HG03139 (cell line): ENCODE data around the gene TESMIN.

ENCODE experiments used
- ATAC-seq: cut with Tn5 transposase; IDR thresholded peaks from one replicate; pipeline ENCODE4 v1.9.1; 2021; ENCODE audit not compliant: unreplicated experiment

The TESMIN gene, protein sequence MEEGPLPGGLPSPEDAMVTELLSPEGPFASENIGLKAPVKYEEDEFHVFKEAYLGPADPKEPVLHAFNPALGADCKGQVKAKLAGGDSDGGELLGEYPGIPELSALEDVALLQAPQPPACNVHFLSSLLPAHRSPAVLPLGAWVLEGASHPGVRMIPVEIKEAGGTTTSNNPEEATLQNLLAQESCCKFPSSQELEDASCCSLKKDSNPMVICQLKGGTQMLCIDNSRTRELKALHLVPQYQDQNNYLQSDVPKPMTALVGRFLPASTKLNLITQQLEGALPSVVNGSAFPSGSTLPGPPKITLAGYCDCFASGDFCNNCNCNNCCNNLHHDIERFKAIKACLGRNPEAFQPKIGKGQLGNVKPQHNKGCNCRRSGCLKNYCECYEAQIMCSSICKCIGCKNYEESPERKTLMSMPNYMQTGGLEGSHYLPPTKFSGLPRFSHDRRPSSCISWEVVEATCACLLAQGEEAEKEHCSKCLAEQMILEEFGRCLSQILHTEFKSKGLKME

DNA sequence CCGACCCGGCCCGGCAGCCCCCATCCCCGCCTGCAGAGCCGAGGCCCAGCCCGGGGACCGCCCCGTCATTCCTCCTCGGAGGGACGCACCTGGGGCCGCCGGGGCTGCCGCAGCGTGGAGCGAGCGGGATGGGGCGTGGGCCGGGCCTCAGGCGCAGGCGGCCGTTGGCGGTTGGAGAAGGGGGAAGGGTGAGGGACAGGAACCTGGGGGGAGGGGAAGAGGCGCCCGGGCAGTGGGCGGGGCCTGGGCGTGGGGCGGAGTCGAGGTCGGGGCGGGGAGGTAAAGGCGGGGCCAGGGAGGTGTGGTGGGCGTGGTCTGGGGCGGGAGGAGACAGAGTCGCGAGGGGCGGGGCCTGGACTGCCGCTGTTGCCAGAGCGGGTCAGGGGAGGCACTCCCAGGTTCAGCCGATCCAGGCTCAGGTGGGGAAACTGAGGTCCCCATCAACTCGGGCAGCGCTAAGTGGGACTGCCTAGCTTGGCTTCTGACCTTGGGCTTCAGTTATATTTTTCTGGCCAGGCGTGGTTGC is at the start of gene TESMIN:
TESMIN (minus strand) TSS at position 190 of the 526 bp plus-strand sequence. CDS start 860 bp downstream, outside the sequence.
- ATAC-seq: no peak

DNA sequence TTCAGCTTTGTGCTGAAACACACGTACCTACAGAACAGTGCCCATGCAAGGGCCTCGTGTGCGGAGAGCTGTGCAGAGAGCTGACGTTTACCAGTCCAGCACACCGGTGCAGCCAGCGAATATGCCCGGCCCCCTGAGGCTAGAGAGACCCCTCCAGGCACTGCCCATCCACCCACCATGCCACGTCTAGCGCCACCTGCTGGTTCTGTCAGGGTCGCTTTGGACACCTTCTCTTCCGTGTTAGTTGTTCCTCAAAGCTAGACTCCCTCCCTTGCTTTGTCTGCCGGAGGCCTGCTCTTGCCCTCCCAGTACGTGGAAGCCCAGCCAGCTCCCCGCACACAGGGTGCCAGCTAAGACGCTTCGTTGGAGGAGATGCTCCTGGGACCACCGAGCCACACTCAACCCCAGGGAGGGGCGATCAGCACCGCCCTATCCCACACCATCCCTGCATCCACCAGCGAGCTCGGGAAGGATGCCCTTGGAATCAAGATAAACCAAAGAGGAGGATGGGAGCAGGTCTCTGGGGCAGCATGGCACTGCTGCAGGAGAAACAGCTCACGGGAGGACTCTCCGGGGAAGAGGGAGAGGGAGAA is 47.0 kb upstream of the TESMIN start:
- no peak for ATAC-seq

DNA sequence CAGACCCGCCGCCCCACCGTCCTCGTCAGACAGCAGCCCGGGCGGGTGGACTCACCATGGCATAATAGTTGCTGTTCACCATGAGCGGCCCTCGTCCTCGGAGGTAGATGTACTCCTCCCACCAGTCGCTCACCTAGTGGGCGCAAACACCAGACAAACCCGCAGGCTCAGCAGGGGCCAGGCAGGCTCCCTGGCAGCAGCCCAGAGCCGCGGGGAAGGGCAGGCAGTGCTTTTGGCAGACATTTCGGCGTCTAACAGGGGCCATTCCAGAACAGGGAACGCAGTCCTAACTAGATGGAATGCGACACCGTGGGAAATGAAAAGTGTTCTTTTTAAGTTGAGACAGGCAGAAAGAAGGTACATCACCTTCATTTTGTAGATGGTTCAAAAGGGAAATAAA is 45.5 kb upstream of the TESMIN start:
- ATAC-seq: no peak

DNA sequence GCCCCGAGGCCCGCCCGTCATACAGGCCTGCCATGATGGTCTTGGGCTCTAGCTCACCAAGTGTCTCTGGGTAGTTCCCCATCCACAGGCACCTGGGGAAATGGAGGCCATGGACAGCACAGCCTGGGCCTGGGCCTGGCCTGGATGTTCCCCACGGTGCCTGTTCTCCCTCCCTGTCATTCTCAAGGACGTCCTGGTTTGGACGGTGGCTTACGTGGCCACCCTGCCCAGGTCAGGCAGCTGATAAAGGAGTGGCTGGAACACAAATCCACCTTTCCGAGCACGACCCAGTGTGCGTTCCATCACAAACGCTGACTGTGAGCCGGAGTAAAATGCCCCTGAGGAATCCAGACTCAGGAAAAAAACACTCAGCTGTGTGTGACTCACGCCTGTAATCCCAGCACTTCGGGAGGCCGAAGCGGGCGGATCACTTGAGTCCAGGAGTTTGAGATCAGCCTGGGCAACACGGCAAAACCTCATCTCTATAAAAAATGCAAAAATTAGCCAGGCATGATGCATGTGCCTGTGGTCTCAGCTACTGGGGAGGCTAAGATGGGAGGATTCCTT is 41.2 kb upstream of the TESMIN start:
- no peak for ATAC-seq

DNA sequence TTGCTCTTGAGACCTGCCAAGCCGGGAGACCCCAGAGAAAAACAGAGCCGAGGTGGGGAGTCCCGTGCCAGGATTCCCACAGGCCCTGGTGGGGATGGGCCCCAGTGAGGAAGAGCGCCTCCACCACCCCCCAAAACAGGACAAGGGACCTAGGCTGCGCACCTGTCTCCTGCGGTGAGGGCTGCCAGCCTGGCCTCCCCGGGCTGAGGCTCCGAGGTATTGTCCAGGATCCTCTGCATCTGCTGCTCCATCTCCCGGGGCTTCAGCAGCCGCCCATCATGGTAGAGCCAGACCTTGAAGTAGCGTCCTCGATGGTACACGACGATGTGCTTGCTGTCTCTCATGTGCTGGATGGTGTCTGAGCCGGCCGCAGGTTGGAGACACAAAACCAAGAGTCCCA is 33.3 kb upstream of the TESMIN start:
- no peak for ATAC-seq

DNA sequence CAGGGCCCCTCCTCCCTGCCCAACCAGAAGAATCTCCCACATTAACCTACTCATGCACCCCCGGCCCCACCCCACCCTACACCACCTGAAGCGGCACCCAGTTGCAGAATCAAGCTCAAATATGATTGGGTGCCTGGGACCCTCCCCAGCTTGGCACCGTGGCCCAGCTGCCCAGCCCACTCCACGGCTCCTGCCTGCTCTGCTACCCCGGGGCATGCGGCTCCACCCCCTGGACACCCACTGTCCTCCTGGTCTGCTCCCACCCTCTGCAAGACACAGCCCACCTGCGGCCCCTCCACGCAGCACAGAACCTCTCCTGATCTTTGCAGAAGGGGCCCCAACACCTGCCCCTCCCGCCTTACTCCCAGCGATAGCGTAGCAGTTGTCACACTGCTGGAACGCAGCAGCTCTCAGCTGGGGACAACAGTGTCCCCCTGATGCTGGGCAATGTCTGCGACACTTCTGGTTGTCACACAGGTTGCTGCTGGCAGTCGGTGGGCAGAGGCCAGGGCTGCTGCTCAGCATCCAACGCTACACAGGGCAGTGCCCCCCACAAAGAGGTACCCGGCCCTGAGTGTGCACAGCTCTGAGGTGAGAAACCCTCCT is 32.0 kb upstream of the TESMIN start:
- no peak for ATAC-seq

DNA sequence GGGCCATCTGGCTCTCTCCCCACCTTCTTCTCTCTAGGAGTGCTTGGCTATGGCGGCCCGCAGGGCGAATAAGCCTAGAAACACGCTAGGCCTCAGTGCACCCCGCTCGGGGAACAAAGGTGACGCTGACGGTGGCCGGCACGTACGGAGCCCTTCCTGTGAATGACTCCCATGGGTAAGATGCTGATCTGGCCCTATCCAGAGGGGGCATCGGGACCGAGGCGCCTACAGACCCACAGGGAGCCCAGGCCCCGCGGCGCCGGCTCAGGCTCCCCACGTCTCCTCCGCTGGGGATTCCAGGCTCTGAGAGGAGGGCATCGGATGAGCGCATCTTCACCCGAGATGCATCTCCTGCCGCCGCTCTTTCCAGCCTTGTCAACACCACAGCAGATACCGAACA is 31.4 kb upstream of the TESMIN start:
- no peak for ATAC-seq

DNA sequence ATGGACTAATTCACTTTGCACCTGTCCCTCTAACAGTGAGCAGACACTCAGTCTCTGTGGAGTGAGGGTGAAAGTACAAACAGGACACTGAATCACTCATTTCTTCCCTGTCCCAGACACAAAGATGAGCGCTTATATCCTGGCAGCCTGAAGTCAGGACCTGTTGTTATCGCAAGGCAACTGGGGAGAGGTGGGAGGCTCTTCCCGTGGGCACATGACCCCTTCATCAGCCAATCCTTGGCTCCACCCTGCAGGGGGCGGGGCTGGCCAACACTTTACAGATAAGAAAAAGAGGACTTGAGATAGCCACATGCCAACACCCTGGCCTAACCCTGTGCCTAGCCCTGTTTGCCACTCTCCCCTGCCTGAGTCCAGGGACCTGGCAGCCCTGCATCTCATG is 29.5 kb upstream of the TESMIN start:
- ATAC-seq: no peak

DNA sequence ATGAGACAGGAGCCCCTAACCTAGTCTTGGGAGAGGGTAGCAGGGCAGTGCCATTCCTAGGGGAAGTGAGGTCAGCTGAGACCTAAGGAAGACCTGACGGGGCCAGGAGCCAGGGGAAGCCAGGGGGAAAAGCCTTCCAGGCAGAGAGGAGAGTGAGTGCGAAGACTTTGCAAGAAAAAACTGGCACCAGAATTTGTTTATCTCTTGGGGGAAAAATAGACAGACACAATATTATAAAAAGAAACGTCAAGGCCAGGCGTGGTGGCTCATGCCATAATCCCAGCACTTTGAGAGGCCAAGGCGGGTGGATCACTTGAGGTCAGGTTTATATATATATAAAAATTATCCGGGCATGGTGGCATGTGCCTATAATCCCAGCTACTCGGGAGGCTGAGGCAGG is 26.9 kb upstream of the TESMIN start:
- ATAC-seq: no peak

DNA sequence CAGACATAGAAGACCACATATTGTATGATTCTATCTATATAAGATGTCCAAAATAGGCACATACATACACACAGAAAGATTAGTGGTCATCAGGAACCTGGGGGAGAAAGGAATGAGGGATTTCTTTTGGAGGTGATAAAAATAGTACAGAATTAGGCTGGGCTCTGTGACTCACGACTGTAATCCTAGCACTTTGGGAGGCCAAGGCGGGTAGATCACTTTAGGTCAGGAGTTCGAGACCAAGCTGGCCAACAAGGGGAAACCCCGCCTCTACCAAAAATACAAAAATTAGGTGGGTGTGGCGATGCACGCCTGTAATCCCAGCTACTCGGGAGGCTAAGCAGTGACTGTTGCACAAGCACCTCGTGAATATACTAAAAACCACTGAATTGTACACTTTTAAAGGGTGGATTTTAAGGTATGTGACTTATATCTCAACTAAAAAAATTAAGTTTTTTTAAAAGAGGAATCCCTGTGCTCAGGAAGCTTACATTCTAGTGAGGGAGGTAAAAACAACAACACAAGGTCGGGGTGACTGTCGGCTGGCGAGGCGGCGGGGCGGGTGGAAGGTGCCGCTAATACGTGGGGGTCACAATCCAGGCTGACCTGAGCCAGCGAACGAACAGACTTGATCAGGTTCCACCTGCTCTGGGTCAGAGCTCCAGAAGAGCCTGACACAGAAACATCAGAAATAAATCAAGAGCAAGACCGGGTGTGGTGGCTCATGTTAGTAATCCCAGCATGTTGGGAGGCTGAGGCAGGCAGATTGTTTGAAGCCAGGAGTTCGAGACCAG is 25.3 kb upstream of the TESMIN start:
- ATAC-seq: no peak

DNA sequence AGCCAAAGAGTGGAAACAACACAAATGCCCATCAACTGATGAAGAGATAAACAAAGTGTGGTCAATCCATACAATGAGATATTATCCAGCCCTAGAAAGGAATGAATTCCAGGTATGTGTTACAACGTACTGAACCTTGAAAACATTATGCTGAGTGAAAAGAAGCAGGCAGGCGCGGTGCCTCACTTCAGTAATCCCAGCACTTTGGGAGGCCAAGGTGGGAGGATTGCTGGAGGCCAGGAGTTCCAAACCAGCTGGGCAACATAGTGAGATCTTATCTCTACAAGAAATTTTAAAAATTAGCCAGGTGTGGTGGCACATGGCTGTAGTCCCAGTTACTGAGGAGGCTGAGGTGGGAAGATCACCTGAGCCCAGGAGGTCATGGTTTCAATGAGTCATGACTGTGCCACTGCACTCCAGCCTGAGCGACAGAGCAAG is 24.6 kb upstream of the TESMIN start:
- no peak for ATAC-seq

DNA sequence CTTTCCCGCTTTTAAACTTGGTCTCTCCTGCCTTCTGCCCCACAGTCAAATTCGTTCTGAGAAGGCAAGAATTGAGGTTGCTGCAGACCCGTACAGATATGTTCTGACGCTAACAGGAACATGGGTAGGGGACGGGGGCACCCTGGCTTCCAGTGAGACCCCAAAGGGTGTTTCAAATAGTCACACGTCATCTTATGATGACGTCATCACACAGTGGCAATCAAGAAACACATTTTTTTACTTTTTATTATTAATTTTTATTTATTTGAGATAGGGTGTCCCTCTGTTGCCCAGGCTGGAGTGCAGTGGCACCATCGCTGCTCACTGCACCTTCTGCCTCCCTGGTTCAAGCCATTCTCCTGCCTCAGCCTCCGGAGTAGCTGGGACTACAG is 22.9 kb upstream of the TESMIN start:
- ATAC-seq: no peak

DNA sequence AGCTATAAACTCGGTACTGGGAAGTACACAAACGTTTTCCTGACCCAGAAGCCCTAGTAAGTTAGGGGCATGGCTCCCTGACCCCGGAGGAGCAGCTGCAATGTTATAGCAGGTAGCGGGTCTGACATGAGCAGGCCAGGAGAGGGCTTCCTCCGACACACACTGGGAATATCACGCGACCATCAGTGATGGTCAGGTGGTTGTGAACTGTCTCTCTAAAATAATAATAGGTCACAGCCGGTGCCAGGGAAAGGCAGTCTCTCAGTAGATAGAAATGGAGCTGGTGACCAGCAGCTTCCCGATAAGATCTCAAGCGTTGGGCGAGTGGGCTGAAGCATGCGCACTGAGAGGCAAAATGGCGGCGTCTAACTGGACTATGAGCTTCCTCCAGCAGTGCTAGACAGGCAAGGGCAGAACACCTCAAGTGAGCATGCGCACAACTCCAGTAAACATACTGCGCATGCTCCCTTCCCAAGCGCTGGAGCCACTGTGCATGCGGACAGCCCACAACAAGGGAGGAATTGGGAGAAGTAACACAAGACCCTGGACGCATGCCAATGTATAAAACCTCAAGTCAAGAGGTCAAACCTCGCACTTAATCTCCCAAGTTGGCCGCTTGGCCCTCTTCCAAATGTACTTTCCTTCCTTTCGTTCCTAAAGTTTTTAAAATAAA is 22.3 kb upstream of the TESMIN start:
- ATAC-seq: no peak

DNA sequence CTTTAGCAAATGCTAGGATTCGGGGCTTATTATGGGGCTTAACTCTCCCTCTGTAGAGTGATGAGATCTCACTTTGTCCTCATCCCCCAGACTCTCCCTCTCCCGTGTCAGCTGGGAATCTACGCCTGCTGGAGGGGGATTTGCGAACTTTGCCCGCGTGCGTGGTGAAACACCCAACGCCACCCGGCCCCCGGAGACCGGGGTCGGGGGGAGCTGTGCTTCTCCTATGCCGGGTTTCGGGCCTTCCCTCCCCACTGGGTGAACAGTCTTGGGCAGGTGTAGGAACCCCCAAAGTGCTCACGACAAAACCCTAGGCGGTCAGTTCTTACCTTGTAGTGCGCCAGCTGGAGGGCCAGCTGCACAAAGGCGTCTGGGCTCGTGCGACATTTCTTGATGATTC is 21.6 kb upstream of the TESMIN start:
- no peak for ATAC-seq

DNA sequence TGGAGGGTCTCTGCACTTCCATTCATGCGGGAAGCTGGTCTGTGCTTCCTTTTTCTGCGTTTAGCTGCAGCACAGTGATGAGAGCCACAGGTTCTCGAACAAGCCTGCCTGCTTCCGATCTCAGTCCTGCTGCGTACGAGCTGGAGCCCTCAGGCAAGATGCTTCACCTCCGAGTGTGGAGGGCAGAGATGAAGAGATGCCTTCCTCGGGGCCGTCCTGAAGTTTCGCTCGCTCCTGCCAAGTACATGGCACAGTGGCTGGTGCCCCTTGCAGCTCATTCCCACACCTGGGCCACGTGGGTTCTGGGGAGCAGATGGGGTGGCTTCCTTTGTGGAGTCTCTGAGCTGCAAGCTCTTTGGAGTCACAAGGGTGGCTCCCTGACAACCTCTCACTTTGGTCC is 19.5 kb upstream of the TESMIN start:
- ATAC-seq: no peak

DNA sequence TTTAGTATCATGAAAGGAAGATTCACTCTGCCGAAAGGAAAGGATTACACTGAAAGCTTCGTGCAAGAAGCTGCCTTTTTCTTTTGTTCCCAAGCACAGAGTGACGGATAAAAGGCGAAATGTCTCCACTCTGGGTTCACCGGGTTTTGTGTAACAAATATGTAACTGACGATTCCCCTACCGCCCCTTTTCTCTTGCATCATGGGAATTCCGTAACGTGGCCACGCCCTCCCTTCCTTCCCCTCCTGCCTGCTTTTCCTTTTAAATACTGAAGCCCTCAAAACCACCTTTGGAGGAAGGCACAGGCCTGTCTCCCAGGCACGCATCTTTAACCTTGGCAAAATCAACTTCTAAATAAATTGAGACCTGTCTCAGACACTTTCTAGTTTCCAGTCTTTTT is 16.4 kb upstream of the TESMIN start:
- no peak for ATAC-seq

DNA sequence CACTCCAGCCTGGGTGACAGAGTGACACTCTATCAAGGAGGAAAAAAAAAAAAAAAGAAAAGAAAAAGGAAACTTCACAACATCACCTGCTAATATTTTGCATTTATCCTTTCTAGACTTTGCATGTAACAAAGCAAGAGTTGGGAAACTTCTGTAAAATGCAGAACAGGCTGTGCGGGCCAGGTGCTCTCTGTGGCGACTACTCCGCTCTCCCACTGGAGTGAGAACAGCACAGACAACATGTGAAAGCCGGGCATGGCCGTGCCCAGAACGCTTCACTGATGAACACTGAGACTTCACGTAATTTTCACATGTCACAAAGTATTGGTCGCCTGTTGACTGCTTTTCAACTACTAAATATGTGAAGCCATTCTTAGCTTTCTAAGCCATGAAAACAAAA is 15.5 kb upstream of the TESMIN start:
- ATAC-seq: no peak

DNA sequence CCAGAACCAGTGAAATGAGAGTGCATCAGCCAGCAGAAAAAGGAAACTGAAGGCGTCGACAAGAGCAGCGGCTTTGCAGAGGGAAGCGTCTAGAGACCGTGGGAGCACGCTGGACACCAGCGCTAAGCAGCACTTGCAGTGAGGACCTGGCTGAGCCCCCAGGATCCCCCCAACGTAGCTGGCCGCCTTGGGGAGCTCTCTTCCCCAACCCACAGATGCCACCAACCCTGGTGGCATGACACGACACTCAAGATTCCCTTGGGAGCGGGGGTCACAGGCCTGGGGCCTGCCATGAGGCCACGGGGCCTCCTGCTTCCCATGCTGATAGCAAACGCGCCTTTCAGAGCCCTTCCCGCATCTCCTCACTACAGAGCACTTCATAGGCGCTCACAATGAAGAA is 13.4 kb upstream of the TESMIN start:
- no peak for ATAC-seq

DNA sequence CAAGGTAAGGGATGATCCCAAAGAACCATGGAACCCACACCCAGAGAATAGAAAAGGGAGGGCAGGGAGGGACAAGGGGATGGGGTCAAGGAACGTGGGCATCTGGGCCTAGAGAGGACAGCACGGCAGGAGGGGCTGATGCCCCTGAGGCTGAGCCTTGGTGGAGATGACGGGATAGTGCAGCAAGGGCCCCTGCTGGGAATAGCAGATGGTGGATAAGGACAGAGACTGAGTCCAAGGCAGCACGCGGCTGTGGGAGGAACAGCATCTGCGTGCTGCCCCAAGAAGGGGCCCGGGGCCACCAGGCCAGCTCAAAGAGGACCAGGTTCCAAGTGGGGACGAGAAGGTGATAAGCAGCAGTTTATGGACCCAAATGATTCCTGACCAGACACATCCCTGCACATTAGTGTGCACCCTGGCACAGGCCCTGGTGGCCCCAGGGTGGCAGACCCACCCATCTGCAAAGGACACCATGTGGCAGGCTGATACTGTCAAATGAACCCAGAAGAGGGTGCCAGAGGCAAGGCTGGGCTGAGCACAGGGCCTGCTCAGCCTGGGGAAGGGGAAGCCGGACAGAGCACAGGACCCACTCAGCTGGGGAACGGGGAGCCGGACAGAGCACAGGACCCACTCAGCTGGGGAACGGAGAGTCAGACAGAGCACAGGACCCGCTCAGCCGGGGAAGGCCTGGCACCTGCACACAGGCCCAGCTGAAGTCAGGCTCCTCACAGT is 12.8 kb upstream of the TESMIN start:
- no peak for ATAC-seq
